Caco-2 (cell line): ENCODE data around the gene WNT5B. TPM values are rescaled to one million over a fixed set of nuclear protein-coding genes. Genes with fewer than 3 reads are reported as not detected.
A peak's percentile ranks its signal among the peaks of the same experiment; 100 is the strongest.

Source experiments
- BruUV-seq: library from RNA; stranded (reverse); fragments of 400-500 nt; replicated peaks from 2 replicates; lab custom pipeline; 2021; lab: Mats Ljungman, UMichigan
- CTCF ChIA-PET: fragments of 300-600 bp; sonication (Branson Sonifier 250); formaldehyde crosslinking; loops from one replicate; lab custom pipeline; 2022; ENCODE audit warnings: antibody characterized with exemption; lab: Charles Lee
- POLR2A ChIA-PET: fragments of 300-600 bp; sonication (Branson Sonifier 250); formaldehyde crosslinking; loops from one replicate; lab custom pipeline; 2022; ENCODE audit warnings: antibody characterized with exemption; lab: Charles Lee
- DNase-seq, 2 experiments: peaks; one replicate each; pipeline versions ENCODE4 v3.0.0 to v3.0.0-alpha.2; 2020 to 2022
- H3K27me3 ChIP-seq: replicated peaks from 2 replicates; pipeline ENCODE4 v1.6.0; 2011; ENCODE audit warnings: low read length; ENCODE audit not compliant: control insufficient read depth, insufficient read depth
- H3K36me3 ChIP-seq: 2 replicates; pipeline ENCODE4 v1.5.1; 2011; ENCODE audit warnings: low read length; ENCODE audit not compliant: control insufficient read depth, insufficient read depth
- H3K4me1 ChIP-seq: fragments of 250-450 bp; sonication (Bioruptor Pico); 2 replicates; pipeline ENCODE4 v1.5.1; 2020; ENCODE audit warnings: mild to moderate bottlenecking
- H3K4me3 ChIP-seq: 2 replicates; pipeline ENCODE4 v1.5.1; 2011; ENCODE audit warnings: low read depth, mild to moderate bottlenecking, control low read depth, low read length
- H3K9me3 ChIP-seq: fragments of 250-450 bp; sonication (Bioruptor Pico); 2 replicates; pipeline ENCODE4 v1.5.1; 2020; ENCODE audit warnings: mild to moderate bottlenecking, moderate library complexity
- H3K27ac Mint-ChIP-seq: one replicate; pipeline ENCODE4 v1.8.0; 2022; ENCODE audit warnings: mixed read lengths; ENCODE audit not compliant: unreplicated experiment
- H3K27me3 Mint-ChIP-seq: one replicate; pipeline ENCODE4 v1.8.0; 2022; ENCODE audit warnings: mixed read lengths; ENCODE audit not compliant: insufficient read depth, unreplicated experiment
- H3K36me3 Mint-ChIP-seq: one replicate; pipeline ENCODE4 v1.8.0; 2022; ENCODE audit warnings: mild to moderate bottlenecking, mixed read lengths; ENCODE audit not compliant: insufficient read depth, unreplicated experiment
- H3K4me1 Mint-ChIP-seq: one replicate; pipeline ENCODE4 v1.8.0; 2022; ENCODE audit warnings: low read depth, mixed read lengths; ENCODE audit not compliant: unreplicated experiment
- H3K4me3 Mint-ChIP-seq: one replicate; pipeline ENCODE4 v1.8.0; 2022; ENCODE audit warnings: mild to moderate bottlenecking, moderate library complexity, mixed read lengths; ENCODE audit not compliant: unreplicated experiment
- H3K9me3 Mint-ChIP-seq: one replicate; pipeline ENCODE4 v1.8.0; 2022; ENCODE audit warnings: mixed read lengths; ENCODE audit not compliant: unreplicated experiment
- intact Hi-C: fragments of 100-400 bp; cut with micrococcal nuclease; formaldehyde crosslinking; loops from one replicate; pipeline ENCODE4 v1.10.0; 2022; ENCODE audit not compliant: unreplicated experiment
- total RNA-seq: library from RNA; stranded (reverse); gene quantifications from 2 replicates; pipeline ENCODE4 v1.2.3, GENCODE V29; 2022
- TF ChIP-seq, protein P1 (sequence below), 2 experiments: fragments of 200-600 bp in 1 of 2; IDR thresholded peaks; 1 replicate in 1 of 2; 2 replicates in 1 of 2; pipeline versions ENCODE4 v1.5.1 to v1.8.0; 2011 to 2022; ENCODE audit warnings: antibody characterized with exemption in 1 of 2, control low read depth in 1 of 2, inconsistent platforms in 1 of 2, low read depth in 1 of 2, low read length in 1 of 2, mild to moderate bottlenecking in 1 of 2, moderate library complexity in 1 of 2; ENCODE audit not compliant: insufficient read depth in 1 of 2, severe bottlenecking in 1 of 2, unreplicated experiment in 1 of 2

Gene WNT5B
- total RNA-seq, 1 experiment from 2014 or later: 6.9 TPM

DNA sequence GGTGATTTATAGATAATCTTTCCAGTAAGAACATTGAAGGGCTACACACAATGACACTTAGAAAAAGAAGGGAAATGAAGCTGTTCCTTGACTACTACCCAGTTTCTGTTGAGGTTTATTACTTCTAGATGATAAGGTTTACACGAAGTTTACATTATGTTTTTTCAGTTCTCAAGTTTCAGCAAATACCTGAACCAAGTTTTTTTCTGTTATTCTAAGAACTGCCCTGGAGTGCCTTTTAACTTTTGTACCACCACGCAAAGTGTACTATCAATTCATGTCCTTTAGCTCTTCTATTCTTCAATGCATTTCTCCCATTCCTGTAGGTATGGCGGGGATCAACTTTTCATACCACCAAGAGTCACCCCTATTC is 40.5 kb upstream of the WNT5B start:
- no peaks in the 10 kb centered on the region for H3K27me3 Mint-ChIP-seq
- H3K4me3 Mint-ChIP-seq: no peak overlapping the region
- peaks cover 38% of the 10 kb centered on the region for H3K4me1 Mint-ChIP-seq
- DNase-seq: no peak
- ChIA-PET POLR2A (interaction anchor here (0.6 kb wide), 1 partner anchor 437 kb away, joined by 5 read pairs; no protein-coding TSS in a partner anchor), CTCF (interaction anchor here (0.9 to 1.4 kb wide), 2 partner anchors 17 to 471 kb away, joined by 4 to 5 read pairs; no protein-coding TSS in a partner anchor)
- H3K36me3 Mint-ChIP-seq: peaks cover 16% of the 10 kb centered on the region
- Histone ChIP-seq H3K9me3 (no peaks in the 10 kb centered on the region), H3K4me1 (peaks cover 26% of the 10 kb centered on the region), H3K27me3 (no peaks in the 10 kb centered on the region), H3K4me3 (no peak overlapping the region), H3K36me3 (peaks cover 3% of the 10 kb centered on the region; the same call in 1 of the 2 replicates)
- no peak overlapping the region for H3K27ac Mint-ChIP-seq
- BruUV-seq: no TSS peak
- intact Hi-C loops: loop anchor here (10.0 kb wide), 1 partner anchor 314 kb away; no protein-coding TSS in a partner anchor
- TF ChIP-seq, protein P1, sequence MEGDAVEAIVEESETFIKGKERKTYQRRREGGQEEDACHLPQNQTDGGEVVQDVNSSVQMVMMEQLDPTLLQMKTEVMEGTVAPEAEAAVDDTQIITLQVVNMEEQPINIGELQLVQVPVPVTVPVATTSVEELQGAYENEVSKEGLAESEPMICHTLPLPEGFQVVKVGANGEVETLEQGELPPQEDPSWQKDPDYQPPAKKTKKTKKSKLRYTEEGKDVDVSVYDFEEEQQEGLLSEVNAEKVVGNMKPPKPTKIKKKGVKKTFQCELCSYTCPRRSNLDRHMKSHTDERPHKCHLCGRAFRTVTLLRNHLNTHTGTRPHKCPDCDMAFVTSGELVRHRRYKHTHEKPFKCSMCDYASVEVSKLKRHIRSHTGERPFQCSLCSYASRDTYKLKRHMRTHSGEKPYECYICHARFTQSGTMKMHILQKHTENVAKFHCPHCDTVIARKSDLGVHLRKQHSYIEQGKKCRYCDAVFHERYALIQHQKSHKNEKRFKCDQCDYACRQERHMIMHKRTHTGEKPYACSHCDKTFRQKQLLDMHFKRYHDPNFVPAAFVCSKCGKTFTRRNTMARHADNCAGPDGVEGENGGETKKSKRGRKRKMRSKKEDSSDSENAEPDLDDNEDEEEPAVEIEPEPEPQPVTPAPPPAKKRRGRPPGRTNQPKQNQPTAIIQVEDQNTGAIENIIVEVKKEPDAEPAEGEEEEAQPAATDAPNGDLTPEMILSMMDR (IDR thresholded peaks at IDR 0.05; ENCODE audit: insufficient read depth in 1 of 2, low read depth in 1 of 2, low read length in 1 of 2, severe bottlenecking in 1 of 2, unreplicated experiment in 1 of 2): no peak
- no peaks in the 10 kb centered on the region for H3K9me3 Mint-ChIP-seq

DNA sequence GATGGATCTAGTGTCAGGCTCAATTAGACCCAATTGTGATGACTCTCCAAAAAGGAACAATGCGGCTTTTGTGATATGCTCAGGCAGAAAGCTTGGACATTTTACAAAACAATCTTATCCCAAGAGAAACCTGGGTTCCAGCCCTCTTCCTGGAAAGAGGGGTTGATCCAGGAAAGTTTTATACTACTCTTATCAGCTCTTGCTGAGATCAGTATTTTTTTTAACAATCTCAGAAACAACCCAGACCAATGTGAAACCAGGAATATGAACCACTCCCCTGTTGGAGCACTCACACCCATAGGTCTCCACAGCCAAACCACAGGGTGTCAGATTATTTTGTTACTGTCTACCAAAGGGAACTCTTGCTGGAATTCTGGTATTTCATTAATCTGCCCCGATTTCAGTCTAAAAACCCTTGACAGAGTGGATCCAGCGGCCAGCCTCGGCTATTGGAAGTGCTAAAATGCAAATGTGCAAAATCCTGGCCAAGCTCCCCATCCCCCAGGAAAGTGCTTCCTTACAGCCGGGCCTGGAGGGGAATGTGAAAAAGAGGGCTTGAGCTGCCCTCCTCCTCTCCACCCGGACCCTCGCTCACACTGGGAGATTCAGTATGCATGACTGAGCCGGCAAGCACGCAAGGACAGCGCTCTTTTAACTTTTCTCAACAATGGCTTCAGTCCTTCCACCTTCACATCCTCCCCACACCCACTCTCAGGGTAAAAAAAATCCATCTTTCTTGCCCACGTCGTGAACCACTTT is 38.6 kb upstream of the WNT5B start:
- CTCF ChIA-PET: interaction anchor here (1.4 kb wide), 1 partner anchor 15 kb away, joined by 4 read pairs; no protein-coding TSS in a partner anchor
- intact Hi-C loops: no loop called here
- peaks cover 43% of the 10 kb centered on the region for H3K4me1 Mint-ChIP-seq

DNA sequence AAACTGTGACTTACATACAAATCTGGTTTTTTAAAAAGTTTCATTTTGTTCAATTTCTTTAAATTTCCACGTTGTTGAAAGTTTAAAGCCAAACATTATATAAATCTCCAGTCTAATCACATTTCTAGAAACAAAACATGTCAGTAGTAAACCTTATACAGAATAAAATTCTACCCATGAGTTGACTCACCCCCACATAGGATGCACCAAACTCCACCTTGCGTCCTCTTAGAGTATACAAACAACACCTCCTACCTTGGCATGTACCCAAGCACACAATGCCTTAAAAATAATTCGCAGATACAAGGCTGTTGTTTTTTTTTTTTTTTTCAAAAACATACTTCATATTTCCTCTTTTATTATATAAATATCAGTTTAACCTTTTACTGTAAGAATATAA is 38.0 kb upstream of the WNT5B start:
- Mint-ChIP-seq H3K4me1 (peaks cover 45% of the 10 kb centered on the region), H3K27ac (no peak overlapping the region), H3K9me3 (no peaks in the 10 kb centered on the region), H3K36me3 (peaks cover 28% of the 10 kb centered on the region), H3K27me3 (no peaks in the 10 kb centered on the region), H3K4me3 (peak overlapping the region; percentile 89)
- Histone ChIP-seq H3K4me1 (peaks cover 34% of the 10 kb centered on the region), H3K4me3 (no peak overlapping the region), H3K36me3 (peaks cover 3% of the 10 kb centered on the region; the same call in 1 of the 2 replicates), H3K27me3 (no peaks in the 10 kb centered on the region), H3K9me3 (no peaks in the 10 kb centered on the region)
- ChIA-PET POLR2A (no interaction called here), CTCF (interaction anchor here (1.9 kb wide), 1 partner anchor 15 kb away, joined by 8 read pairs; no protein-coding TSS in a partner anchor)
- TF ChIP-seq, protein P1 (IDR thresholded peaks at IDR 0.05; ENCODE audit: insufficient read depth in 1 of 2, low read depth in 1 of 2, low read length in 1 of 2, severe bottlenecking in 1 of 2, unreplicated experiment in 1 of 2): no peak
- intact Hi-C loops: no loop called here
- DNase-seq: no peak
- no TSS peak for BruUV-seq

More for the DNA sequence above, 38.6 kb upstream of the WNT5B start:
- H3K4me3 Mint-ChIP-seq: peak overlapping the region; percentile 2
- Histone ChIP-seq H3K4me1 (peaks cover 31% of the 10 kb centered on the region), H3K27me3 (no peaks in the 10 kb centered on the region), H3K4me3 (no peak overlapping the region), H3K36me3 (peaks cover 3% of the 10 kb centered on the region; the same call in 1 of the 2 replicates), H3K9me3 (no peaks in the 10 kb centered on the region)
- TF ChIP-seq, protein P1 (IDR thresholded peaks at IDR 0.05; ENCODE audit: insufficient read depth in 1 of 2, low read depth in 1 of 2, low read length in 1 of 2, severe bottlenecking in 1 of 2, unreplicated experiment in 1 of 2): no peak
- no peaks in the 10 kb centered on the region for H3K27me3 Mint-ChIP-seq
- H3K27ac Mint-ChIP-seq: no peak overlapping the region
- peaks cover 28% of the 10 kb centered on the region for H3K36me3 Mint-ChIP-seq
- no TSS peak for BruUV-seq
- POLR2A ChIA-PET: no interaction called here
- DNase-seq: no peak
- H3K9me3 Mint-ChIP-seq: no peaks in the 10 kb centered on the region
